Muscle of arm (tissue), 12 donors: ENCODE data around the gene HTT. TPM values are rescaled to one million over a fixed set of nuclear protein-coding genes. Genes with fewer than 3 reads are reported as not detected.

ENCODE experiments used
- DNase-seq: peaks from one replicate; pipeline ENCODE4 v3.0.0-alpha.2; 2013
- polyA plus RNA-seq, 12 donors: library from polyadenylated mRNA; unstranded; fragments of 120-200 nt; gene quantifications; one replicate each; pipeline ENCODE4 v1.2.1, GENCODE V29; 2013; ENCODE audit not compliant: insufficient read length in 12 of 12

Gene HTT
- polyA plus RNA-seq, 12 donors = 17.8 to 54.1 (median 26.4) TPM; not detected in 1

DNA sequence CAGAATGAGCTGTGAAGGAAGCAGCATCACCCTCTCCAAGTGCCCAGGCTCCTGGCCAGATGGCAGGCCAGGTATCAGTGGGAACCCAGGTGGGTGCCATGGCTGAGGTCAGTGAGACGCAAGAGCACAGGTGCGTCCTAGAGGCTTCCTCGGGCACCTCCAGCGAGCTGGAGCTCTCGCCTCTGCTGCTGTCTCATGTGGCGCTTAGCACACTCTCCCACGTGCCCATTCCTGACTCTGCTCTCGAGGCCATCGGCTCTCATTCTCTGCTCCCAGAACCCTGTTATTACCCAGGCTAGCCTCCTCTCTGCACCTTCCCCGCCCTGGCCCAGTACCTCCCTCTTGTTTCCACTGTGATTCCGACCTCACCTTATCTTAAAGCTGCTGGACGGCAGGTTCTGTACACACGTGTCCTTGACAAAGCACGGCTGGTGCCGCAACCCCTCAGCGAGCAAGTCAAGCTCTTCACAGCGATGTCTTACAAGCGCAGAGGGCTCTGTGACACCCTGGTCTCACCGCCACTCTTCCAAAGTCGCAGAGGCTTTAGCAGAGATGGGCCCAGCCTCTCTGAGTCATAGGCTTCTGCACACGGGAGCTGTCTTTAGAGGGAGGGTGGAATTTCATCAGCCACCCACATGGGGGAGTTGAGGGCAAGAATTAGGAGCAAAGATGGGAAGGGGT lies 159.1 kb downstream of the HTT start:
- DNase-seq = no peak

DNA sequence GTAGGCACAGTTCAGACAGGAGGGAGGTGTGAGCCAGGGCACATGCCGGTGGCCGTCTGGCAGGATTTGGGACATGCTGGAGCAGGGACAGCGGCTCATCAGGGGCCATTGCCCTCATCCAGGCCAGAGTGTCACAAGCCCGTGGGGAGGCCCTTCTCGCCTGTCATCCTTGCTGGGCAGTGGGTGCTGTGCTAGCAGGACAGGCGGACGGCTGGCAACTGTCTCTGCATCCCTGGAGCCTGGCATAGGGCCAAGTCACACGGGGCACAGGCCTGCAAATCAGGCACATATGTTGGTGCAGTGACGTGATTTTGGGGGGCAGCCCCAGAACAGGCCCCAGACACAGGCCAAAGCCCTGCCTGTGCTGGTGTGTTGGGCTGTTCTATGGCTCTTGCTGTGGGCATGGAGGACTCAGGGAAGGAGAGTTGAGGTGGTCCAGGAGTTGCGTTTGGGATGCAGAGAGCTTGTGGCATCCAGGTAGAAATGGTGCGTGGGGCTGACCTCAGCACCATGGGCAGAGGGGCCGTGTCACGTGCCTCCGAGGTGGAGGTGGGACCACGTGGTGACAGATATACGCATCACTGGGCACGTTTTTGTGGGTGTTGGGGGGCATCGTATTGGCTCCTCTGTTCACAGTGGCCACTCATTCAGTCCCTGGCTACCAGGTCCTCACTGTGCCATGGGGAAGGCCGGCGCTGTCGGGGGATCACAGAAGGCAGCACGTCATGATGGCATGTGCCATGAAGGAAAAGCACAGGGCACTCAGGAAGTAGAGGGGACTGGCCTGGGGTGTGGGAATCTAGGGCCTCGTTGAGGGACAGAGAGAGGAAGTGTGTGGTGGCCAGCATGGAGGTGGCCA lies 159.9 kb downstream of the HTT start:
- no peak for DNase-seq

DNA sequence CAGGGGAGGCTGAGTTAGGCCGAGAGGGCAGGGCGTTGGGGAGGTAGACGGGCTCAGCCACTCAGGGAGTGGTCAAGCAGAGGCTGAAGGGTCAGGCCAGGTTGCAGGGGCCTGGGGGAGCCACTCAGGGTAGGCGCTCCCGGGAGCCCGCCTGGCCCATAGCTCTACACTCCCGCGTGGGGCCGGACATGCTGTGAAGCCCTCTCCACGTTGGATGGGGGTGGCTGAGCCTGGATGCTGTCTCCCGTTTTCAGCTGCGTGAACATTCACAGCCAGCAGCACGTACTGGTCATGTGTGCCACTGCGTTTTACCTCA lies 160.5 kb downstream of the HTT start:
- DNase-seq = no peak

DNA sequence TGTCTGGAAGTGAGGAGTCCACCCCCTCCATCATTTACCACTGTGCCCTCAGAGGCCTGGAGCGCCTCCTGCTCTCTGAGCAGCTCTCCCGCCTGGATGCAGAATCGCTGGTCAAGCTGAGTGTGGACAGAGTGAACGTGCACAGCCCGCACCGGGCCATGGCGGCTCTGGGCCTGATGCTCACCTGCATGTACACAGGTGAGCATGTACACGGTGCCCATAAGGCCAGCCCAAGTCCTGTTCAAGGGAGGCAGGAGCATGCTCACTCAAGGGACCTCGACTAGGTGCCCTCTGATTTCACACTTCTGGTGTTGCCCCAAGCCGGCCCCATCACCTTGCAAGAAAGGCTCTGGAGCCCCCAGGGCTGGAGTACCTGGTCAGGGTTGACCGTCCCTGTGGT lies 161.1 kb downstream of the HTT start:
- no peak for DNase-seq

DNA sequence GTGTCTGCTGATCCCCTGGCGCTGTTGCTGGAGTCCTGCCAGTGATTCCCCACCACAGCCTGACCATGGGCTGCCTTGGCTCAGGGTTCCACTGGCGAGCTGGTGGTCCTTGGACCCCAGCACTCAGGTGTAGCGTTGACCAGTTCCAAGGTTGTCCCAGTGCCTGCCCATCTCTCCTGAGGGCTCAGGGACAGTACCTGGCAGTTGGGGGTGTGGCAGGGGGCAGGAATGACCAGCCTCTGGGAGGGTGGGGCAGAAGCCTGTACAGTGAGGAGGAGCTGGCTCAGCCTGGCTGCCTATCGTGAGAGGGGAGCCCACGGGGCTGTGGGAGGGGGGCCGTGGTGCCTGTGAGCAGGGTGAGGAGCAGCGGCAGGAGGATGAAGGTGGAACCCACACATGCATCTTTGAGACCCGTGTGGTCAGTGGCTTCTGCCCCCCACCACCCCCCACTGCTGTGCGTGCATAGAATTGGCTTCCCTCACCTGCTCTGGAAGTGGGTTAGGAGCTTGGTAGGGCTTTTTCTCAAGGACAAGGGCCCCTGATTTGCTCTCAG lies 161.9 kb downstream of the HTT start:
- DNase-seq = no peak

DNA sequence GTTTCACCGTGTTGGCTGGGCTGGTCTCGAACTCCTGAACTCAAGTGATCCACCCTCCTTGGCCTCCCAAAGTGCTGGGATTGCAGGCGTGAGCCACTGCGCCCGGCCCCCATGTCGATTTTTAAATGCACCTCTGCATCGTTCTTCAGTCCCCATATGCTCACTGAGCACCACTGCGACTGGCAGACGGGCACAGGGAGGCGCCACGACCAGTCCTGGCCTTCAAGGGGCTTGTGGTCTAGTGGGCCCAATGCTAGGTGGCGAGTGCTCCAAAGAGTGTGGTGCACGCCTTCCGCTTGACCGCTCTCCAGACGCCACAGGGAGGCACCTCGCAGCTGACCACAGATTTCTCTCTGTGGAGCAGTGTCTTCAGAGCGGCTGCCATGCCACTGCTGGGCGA lies 162.8 kb downstream of the HTT start:
- DNase-seq = no peak

DNA sequence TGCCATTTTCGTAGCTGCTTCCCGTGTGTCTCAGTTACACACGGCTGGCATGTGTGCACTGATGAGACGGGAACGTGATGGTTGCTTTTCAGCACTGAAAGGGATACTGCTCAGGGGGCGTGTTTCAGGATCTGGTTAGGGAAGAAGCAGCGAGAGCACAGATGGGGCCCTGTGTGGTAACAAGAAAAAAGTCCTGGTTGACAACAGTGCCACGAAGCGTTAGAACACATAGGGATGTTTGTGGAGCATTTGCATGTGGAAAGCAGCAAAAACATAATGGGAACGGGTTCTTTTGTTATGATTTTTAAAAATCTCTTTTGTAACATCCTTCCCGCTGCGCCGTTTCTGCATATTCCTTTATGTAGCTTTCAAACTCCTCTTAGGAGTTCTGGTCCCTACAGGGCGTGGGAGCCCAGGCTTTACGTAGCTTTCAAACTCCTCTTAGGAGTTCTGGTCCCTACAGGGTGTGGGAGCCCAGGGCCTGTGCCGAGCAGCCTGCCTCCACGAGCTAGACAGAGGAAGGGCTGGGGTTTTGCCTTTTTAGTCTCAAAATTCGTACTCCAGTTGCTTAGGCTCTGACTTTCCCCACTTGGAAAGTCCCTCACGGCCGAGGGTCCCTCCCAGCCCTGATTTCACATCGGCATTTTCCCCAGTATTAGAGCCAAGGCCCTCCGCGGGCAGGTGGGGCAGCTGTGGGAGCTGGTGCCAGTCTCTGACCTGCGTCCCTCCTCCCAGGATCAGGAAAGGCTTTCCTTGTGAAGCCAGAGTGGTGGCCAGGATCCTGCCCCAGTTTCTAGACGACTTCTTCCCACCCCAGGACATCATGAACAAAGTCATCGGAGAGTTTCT lies 163.5 kb downstream of the HTT start:
- no peak for DNase-seq

DNA sequence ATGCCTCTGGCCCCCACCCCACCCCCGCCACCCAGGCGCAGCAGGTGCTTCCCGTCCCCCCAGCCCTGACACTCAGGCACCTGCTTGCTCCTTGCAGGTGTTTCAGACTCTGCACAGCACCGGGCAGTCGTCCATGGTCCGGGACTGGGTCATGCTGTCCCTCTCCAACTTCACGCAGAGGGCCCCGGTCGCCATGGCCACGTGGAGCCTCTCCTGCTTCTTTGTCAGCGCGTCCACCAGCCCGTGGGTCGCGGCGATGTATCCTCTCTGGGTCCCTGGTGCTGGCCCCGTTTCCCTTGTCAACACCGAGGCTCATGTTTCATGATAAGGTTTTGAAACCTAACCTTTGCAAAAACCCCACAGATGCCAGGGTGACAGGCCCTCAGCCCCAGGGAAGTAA lies 164.2 kb downstream of the HTT start:
- no peak for DNase-seq

DNA sequence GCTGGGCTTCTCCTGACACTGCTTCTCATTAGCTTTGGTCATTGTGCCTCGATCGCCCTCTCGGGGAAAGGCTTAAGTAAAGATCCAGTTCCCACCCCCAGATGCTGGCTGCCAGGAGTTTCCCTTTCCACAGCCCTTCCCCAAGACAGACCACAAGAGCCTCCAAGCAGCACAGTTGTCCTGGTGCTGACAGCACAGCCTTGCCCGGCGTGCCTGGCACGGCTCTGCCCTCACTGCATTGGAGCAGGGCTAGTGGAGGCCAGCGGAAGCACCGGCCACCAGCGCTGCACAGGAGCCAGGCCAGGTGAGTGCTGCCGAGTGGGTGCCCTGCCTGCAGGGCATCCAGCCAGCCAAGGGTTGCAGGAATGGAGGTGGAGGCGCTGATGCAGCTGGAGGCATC lies 164.8 kb downstream of the HTT start:
- DNase-seq = no peak

DNA sequence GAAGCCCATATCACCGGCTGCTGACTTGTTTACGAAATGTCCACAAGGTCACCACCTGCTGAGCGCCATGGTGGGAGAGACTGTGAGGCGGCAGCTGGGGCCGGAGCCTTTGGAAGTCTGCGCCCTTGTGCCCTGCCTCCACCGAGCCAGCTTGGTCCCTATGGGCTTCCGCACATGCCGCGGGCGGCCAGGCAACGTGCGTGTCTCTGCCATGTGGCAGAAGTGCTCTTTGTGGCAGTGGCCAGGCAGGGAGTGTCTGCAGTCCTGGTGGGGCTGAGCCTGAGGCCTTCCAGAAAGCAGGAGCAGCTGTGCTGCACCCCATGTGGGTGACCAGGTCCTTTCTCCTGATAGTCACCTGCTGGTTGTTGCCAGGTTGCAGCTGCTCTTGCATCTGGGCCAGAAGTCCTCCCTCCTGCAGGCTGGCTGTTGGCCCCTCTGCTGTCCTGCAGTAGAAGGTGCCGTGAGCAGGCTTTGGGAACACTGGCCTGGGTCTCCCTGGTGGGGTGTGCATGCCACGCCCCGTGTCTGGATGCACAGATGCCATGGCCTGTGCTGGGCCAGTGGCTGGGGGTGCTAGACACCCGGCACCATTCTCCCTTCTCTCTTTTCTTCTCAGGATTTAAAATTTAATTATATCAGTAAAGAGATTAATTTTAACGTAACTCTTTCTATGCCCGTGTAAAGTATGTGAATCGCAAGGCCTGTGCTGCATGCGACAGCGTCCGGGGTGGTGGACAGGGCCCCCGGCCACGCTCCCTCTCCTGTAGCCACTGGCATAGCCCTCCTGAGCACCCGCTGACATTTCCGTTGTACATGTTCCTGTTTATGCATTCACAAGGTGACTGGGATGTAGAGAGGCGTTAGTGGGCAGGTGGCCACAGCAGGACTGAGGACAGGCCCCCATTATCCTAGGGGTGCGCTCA lies 165.8 kb downstream of the HTT start:
- DNase-seq = no peak

DNA sequence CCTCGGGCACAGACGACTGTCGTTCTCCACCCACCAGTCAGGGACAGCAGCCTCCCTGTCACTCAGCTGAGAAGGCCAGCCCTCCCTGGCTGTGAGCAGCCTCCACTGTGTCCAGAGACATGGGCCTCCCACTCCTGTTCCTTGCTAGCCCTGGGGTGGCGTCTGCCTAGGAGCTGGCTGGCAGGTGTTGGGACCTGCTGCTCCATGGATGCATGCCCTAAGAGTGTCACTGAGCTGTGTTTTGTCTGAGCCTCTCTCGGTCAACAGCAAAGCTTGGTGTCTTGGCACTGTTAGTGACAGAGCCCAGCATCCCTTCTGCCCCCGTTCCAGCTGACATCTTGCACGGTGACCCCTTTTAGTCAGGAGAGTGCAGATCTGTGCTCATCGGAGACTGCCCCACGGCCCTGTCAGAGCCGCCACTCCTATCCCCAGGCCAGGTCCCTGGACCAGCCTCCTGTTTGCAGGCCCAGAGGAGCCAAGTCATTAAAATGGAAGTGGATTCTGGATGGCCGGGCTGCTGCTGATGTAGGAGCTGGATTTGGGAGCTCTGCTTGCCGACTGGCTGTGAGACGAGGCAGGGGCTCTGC lies 166.5 kb downstream of the HTT start:
- no peak for DNase-seq

DNA sequence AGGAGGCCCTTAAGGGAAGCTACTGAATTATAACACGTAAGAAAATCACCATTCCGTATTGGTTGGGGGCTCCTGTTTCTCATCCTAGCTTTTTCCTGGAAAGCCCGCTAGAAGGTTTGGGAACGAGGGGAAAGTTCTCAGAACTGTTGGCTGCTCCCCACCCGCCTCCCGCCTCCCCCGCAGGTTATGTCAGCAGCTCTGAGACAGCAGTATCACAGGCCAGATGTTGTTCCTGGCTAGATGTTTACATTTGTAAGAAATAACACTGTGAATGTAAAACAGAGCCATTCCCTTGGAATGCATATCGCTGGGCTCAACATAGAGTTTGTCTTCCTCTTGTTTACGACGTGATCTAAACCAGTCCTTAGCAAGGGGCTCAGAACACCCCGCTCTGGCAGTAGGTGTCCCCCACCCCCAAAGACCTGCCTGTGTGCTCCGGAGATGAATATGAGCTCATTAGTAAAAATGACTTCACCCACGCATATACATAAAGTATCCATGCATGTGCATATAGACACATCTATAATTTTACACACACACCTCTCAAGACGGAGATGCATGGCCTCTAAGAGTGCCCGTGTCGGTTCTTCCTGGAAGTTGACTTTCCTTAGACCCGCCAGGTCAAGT lies 167.5 kb downstream of the HTT start:
- DNase-seq = peak; percentile 92

DNA sequence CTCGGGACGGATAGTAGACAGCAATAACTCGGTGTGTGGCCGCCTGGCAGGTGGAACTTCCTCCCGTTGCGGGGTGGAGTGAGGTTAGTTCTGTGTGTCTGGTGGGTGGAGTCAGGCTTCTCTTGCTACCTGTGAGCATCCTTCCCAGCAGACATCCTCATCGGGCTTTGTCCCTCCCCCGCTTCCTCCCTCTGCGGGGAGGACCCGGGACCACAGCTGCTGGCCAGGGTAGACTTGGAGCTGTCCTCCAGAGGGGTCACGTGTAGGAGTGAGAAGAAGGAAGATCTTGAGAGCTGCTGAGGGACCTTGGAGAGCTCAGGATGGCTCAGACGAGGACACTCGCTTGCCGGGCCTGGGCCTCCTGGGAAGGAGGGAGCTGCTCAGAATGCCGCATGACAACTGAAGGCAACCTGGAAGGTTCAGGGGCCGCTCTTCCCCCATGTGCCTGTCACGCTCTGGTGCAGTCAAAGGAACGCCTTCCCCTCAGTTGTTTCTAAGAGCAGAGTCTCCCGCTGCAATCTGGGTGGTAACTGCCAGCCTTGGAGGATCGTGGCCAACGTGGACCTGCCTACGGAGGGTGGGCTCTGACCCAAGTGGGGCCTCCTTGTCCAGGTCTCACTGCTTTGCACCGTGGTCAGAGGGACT lies 168.8 kb downstream of the HTT start:
- no peak for DNase-seq

DNA sequence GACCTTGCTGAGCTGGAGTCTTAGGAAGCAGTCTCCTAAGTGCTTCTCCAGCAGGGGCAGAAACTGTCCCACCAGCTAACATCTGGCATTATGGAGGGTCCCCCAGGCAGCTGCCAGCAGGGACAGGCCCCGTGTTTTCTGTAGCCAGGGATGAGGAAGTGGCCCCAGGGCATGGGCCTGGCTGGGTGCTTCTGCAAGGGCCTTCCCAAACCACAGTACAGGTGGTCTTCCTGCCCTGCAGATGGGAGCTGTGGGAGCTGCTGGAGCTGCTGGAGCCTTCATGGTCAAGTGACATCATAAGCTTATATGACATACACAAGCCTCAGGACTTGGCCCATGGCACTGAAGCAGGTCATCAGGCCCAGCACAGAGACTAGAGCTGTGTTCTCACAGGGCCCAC lies 169.5 kb downstream of the HTT start:
- DNase-seq = no peak

DNA sequence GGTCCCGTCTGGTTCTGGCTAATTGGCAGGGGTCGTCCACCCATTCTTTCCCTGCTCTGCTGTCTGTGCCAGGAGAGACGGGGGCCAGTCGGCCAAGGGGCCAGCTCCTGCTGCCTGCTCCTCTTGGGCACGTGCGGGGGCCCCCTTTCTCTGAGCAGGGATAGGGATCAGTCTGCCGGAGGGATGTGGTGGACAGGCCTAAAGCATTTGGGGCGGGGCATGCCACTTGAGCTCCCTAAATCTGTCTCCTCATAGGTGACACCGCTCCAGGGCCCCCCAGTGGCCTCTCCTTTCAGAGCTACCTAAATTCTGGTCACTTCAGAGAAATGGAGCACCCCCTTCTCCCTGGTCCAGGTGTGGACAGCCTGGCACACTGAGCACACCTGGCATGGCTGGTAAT lies 170.3 kb downstream of the HTT start:
- DNase-seq = no peak

DNA sequence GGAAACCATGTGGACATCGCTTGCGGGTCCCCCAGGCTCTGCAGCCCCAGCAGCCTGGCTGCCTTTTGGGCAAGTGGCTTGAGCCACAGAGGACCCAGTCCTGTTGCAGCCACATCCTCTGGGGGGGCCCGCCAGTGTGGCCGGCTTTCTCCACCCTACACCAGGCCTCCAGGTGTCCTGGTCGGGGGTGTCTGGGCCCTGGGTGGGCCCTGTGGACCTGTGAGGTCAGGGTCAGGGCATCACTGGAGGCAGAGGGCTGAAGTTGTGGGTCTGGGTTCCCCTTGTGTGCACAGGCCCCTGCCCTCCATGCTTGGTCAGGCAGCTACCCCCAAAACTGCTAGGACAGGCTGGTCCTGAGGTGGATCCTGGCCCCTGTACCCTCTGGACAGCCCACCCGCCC lies 171.2 kb downstream of the HTT start:
- no peak for DNase-seq

DNA sequence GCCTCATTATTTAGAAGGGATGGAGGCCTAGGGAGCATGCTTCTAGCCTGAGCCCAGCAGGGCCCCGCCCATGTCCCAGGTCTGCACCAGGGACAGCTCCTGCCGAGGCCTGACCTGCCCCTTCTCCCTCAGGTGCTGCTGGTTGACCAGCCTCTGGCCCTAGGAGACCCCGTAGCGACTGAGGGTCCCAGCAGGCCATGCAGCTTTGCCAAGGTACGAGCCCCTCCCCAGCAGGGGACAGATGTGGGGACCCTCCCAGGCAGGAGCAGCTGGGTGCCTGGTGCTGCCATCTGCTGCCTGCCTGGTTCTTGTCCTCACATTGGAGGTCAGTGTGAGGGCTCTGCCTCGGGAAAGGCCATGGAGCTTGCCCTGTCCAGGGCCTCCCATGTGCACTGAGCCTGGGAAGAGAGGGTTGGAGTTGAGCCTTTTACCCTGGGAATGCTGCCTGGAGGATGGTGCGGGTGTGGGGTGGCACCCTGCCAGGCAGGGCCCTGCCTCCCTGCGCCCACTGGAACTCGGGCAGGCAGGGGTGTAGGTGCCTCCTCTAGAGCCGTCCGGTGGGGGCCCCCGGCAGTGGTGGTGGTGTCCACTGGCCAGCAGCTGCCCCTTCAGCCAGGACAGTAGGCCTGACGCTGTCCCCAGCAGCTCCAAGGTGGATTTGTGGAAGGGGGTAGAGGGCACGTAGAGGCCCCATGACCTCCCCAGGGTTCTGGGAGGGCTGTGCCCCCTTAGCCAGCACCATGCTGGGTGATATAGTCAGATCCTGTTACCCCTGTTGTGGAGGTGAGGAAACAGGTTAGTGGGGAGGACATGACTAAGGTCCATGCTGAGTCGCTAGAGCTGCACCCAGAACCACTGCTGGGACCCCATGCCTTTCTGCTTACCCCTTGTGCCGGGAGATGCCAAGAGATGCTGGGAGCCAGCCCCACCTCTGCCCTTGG lies 172.2 kb downstream of the HTT start:
- DNase-seq = no peak

DNA sequence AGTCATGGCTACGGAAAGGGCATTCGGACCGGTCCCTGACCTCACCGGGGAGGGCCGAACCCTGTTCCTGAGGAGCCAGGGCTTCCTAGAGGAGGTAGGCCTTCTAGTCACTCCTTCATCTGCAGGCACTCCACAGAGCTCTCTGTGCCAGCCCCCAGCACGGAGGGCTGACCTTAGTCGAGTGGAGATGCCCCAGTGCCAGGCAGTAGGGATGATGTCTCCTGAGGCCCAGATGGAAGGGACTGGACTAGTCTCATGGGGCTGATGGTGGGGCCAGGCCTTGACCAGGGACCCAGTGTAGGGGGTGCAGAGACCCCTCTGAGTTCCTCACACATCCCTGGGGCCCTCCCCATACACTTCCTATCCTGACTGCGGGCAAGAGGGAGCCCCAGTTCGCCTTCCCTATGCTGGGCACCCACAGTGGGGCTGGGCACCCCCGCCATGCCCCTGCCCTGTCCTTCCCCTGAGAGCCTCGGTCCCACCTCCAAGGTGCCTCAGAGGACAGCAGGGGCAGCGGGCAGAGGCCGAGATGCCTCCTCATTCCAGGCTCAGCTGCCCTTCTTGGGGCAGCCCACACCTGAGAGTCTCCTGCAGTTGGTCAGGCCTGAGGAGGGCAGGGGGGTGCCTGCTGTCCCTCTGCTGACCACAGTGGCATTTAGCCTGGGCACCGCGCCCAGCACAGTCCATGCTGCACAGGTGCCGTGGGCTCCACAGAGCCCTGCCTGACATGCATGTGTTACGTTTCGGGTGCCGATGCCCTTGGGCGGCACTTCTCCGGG lies 173.1 kb downstream of the HTT start:
- DNase-seq = no peak
